Measurements from ENCODE around the gene NTF4.
"Not testable (repeated sequence)": the region's sequence is repeated elsewhere in the genome, so short reads cannot be mapped to it uniquely, and the experiment has no call there.

Gene NTF4

GRCh38 chr19:49056902-49057596, 7.6 kb downstream of the NTF4 start:
- not testable (repeated sequence) for DNase-seq (ENCODE audit: low spot score)

- peak; percentile 40 for DNase-seq (ENCODE audit: low spot score)
Measured at GRCh38 chr19:49056101-49056901, 8.3 kb downstream of the NTF4 start.

GRCh38 chr19:49050376-49051033, 14.1 kb downstream of the NTF4 start:
- DNase-seq (ENCODE audit: low spot score): not testable (repeated sequence)

- not testable (repeated sequence) for DNase-seq (ENCODE audit: low spot score)
Measured at GRCh38 chr19:49049834-49050233, 14.8 kb downstream of the NTF4 start.

GRCh38 chr19:49049011-49049410, 15.6 kb downstream of the NTF4 start, which contains the start of gene CGB8:
TSS of gene CGB8 (minus strand) at chr19:49049111. CDS start at chr19:49048739, 372 bp downstream.
- DNase-seq (ENCODE audit: low spot score): not testable (repeated sequence)

- not testable (repeated sequence) for DNase-seq (ENCODE audit: low spot score)
Measured at GRCh38 chr19:49043548-49043947, 21.1 kb downstream of the NTF4 start, which contains the start of gene CGB5. TSS of gene CGB5 (plus strand) at chr19:49043848. CDS start at chr19:49044210, 362 bp downstream.

GRCh38 chr19:49042666-49043065, 22.0 kb downstream of the NTF4 start:
- DNase-seq (ENCODE audit: low spot score): not testable (repeated sequence)

- no peak for DNase-seq (ENCODE audit: low spot score)
Measured at GRCh38 chr19:49042177-49042576, 22.4 kb downstream of the NTF4 start.

- not testable (repeated sequence) for DNase-seq (ENCODE audit: low spot score)
Measured at GRCh38 chr19:49039736-49040135, 24.9 kb downstream of the NTF4 start.

- DNase-seq (ENCODE audit: low spot score): not testable (repeated sequence)
Measured at GRCh38 chr19:49038557-49039276, 25.9 kb downstream of the NTF4 start.

GRCh38 chr19:49038111-49038510, 26.5 kb downstream of the NTF4 start:
- not testable (repeated sequence) for DNase-seq (ENCODE audit: low spot score)

- DNase-seq (ENCODE audit: low spot score): not testable (repeated sequence)
Measured at GRCh38 chr19:49036815-49037214, 27.8 kb downstream of the NTF4 start, which contains the start of gene CGB1. TSS of gene CGB1 (minus strand) at chr19:49036895. CDS start at chr19:49036711, 184 bp downstream.

GRCh38 chr19:49031642-49032301, 32.8 kb downstream of the NTF4 start, which contains the start of gene CGB2:
TSS of gene CGB2 (plus strand) at chr19:49031890. CDS start at chr19:49032096, 206 bp downstream.
- DNase-seq (ENCODE audit: low spot score): peak; percentile 42

- DNase-seq (ENCODE audit: low spot score): not testable (repeated sequence)
Measured at GRCh38 chr19:49030323-49030722, 34.3 kb downstream of the NTF4 start.

GRCh38 chr19:49029749-49030148, 34.9 kb downstream of the NTF4 start:
- DNase-seq (ENCODE audit: low spot score): not testable (repeated sequence)

- not testable (repeated sequence) for DNase-seq (ENCODE audit: low spot score)
Measured at GRCh38 chr19:49028686-49029085, 35.9 kb downstream of the NTF4 start.

GRCh38 chr19:49025599-49025998, 39.0 kb downstream of the NTF4 start:
- not testable (repeated sequence) for DNase-seq (ENCODE audit: low spot score)

- DNase-seq (ENCODE audit: low spot score): not testable (repeated sequence)
Measured at GRCh38 chr19:49025088-49025487, 39.5 kb downstream of the NTF4 start.

GRCh38 chr19:49024233-49024632, 40.4 kb downstream of the NTF4 start, which contains the start of gene CGB3:
TSS of gene CGB3 (minus strand) at chr19:49024333. CDS start at chr19:49023971, 362 bp downstream.
- DNase-seq (ENCODE audit: low spot score): not testable (repeated sequence)

- DNase-seq (ENCODE audit: low spot score): no peak
Measured at GRCh38 chr19:49022116-49022515, 42.5 kb downstream of the NTF4 start.
